GM18502 (cell line): ENCODE data around the gene PRKAA2.

Experiments
- ATAC-seq: cut with Tn5 transposase; IDR thresholded peaks from one replicate; pipeline ENCODE4 v1.9.1; 2021; ENCODE audit warnings: mild to moderate bottlenecking; ENCODE audit not compliant: unreplicated experiment, poor library complexity

PRKAA2 gene

DNA sequence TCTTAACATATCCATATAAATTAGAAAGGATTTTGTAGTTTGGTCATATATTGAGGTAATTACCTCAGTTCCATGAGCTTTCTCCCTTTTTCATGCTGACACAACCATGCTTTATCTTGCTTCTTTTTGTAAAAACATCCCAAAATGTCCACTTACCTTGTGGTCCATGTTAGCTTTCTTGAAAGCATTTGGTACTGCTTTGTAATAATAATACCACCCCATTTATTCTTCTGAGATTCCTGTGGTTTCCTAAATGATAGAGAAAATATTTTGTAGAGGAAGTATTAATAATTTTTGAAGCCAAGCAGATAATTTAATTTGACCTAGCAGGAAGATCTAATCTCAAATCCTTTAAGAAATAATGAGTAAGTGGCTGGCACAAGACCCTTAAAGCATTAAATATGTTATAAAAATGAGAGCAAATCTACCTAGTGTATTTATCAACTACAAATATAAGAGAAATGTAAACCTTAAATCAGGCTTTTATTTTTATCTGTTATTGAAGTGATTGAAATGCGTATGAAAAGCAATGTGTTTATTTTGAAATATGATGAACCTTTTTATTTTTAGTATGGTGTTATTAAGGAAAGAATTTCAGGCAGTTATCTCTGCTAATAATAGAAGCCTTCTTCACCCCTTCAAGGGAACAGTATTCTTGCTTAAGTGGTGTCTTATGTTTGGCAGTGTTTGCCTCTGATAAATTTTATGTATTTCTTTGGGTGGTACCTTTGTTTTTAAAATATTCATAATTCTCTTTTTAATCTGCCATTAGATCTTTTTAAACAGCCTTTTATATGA lies 9.2 kb downstream of the PRKAA2 start:
- ATAC-seq, result no peak

GRCh38 chr1:56655991-56656613 lies 11.0 kb downstream of the PRKAA2 start:
- ATAC-seq, result no peak

DNA sequence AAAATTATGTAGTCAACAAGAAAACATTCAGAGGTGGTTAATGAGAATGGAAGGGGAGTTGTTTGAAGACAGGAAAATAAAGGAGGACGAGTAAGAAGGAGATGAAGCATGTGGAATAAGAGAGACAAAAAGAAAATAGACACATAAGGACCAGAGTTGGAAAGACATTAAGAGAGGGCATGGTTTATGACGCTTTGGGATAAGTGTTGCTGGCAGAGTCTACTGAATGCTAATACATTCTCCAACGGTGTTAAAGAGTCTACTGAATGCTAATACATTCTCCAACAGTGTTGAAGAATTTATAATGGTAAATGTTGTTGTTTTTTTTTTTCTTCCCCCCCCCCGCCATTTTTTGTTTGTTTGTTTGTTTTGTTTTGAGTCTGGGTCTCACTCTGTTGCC lies 13.1 kb downstream of the PRKAA2 start:
- ATAC-seq, result no peak

GRCh38 chr1:56660293-56660692 lies 15.2 kb downstream of the PRKAA2 start:
- no peak for ATAC-seq

- ATAC-seq, result no peak
These were observed 18.7 kb downstream of the PRKAA2 start for GRCh38 chr1:56663846-56664245.

- no peak for ATAC-seq
These were observed 20.3 kb downstream of the PRKAA2 start for GRCh38 chr1:56665384-56665783.

DNA sequence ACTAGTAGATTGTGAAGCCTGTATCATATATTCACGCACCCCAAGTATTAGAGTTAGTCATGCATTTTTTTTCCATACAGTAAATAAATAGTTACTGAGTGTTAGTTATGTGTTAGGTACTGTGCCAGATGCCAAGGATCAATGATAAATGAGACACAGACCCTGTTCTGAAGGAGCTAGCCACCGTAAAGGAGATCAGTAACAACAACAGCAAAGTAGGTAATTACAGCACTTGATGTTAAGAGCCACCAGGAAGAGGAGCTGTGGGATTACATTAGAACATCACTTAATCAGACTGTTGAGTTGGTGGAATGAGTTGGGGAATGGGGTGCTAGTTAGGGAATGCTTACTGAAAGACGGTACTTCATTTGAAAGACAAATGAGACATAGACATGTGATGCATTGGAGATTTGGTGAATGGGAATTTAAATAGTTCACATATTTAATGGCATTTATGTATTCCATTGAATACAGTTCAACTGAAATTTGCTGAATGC lies 21.0 kb downstream of the PRKAA2 start:
- ATAC-seq, result no peak

GRCh38 chr1:56670350-56670749 lies 25.2 kb downstream of the PRKAA2 start:
- ATAC-seq, result no peak

- no peak for ATAC-seq
These were observed 26.0 kb downstream of the PRKAA2 start for GRCh38 chr1:56671085-56671484.

DNA sequence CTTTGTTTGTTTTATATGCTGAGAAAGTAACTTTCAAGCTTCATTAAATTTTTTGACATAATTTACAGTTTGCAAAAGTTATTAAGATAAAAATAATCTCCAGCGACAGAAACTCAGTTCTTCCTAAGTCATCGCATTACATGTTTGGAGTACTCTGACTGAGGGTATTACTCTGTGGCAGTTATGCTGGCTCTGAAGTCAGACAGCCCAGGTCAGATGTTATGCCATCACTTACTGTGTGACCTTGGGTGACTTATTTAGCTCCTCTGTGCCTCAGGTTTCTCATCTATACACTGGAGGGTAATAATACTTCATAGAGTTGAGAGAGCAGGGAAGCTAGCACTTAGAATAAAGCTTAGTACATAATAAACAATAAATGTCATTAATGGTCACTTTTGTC lies 26.4 kb downstream of the PRKAA2 start:
- ATAC-seq, result no peak

DNA sequence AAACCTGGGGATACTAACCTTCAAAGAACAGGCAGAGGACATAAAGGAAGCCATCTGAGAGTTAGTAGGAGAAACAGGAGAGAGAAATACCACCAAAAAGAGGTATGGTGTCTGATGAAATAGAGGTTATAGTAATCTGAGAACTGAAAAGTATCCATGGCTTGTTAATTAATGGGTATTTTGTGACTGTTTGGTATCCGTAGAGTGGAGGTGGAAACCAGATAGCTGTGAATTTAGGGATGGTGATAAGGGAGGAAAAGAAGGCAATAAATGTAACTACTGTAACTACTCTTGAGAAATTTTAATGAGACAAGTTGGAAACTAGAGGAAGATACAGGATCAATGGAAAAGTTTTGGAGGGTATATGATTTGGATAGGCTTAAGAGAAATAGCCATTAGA lies 27.5 kb downstream of the PRKAA2 start:
- ATAC-seq, result no peak

GRCh38 chr1:56675763-56676162 lies 30.6 kb downstream of the PRKAA2 start:
- no peak for ATAC-seq

- ATAC-seq, result no peak
These were observed 31.5 kb downstream of the PRKAA2 start for GRCh38 chr1:56676571-56677035.

- ATAC-seq, result no peak
These were observed 38.5 kb downstream of the PRKAA2 start for GRCh38 chr1:56683569-56683968.

DNA sequence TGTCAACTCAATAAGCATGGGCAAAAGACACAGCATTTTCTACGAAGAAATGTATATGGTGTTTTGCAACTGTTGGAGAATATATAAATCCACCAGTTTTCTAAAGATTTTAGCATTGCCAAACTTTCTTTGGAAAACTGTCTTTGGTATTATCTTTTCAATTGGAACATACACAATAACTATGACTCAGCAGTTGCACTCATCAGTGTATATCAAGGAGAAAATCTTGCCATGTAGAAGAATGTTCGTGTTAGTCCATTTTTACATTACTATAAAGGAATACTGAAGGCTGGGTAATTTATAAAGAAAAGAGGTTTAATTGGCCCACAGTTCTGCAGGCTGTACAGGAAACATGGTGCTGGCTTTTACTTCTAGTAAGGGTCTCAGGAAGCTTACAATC lies 41.1 kb downstream of the PRKAA2 start:
- no peak for ATAC-seq

DNA sequence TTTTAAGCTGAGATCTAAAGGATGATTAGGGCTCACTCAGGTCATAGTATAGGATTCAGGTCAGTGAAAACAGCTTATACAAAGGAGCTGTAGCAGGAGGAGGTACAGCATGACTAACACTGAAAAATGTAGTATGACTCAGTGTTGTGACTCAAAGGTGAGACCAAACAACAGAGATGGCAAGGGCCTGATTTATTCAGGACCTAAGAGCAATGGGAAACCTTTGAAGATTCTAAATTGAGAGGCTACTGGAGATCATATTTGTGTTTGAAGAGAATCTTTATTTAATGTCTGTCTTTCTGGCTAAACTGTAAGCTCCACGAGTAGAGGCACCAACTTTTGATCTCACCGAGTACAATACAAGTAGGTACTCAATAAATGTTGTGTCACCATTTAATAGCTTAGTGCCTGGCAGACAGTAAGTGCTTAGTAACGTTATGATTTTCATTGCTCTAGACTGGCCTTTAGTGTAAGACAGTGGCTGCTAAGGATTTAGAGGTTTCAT lies 43.5 kb downstream of the PRKAA2 start:
- peak; percentile 78 for ATAC-seq

GRCh38 chr1:56696663-56697062 lies 51.5 kb downstream of the PRKAA2 start:
- no peak for ATAC-seq

DNA sequence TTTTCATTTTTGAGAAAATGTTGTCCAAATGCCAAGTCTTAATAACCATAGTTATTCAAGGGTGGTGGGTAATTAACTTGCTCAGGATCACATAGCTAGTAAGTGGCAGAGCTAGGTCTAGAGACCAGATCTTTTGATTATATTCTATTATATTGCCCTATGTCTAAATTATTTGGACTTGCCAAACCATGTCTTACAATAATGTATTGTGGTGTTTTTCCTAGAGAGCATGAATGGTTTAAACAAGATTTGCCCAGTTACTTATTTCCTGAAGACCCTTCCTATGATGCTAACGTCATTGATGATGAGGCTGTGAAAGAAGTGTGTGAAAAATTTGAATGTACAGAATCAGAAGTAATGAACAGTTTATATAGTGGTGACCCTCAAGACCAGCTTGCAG lies 58.6 kb downstream of the PRKAA2 start:
- ATAC-seq, result no peak

DNA sequence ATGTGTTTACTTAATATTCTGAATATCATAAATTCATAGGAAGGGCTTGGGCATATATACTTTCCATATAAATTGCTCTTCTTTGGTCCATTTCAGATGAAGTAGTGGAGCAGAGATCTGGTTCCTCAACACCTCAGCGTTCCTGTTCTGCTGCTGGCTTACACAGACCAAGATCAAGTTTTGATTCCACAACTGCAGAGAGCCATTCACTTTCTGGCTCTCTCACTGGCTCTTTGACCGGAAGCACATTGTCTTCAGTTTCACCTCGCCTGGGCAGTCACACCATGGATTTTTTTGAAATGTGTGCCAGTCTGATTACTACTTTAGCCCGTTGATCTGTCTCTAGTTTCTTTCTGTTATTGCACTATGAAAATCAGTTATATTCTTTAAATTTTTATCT lies 62.3 kb downstream of the PRKAA2 start:
- no peak for ATAC-seq

DNA sequence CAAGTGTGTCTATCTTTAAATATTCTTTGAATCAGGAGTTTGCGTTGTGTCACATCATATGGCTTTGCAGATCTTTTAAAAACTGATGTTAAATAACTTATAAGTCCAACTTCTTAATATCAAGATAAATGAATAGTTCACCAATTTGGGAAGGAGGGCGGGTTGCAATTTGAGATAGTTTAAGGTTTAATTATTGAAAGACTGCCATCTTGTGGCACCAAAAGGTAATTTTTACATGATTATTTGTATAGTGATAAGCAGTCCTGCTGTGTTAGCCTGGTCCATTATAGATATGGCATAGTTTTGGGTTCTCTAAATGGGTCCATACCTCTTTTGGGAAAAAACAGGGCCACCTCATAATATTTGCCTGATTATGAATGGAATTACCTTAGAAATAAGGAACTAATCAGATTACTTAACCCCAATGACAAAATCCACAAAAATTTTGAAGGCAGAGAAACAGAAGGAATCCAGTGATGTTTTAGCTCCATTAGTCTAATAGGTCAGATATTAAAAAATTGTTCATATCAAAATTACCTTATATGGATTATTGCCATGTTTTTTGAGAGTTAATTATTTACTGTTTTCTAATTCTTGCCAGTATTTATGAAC lies 64.3 kb downstream of the PRKAA2 start:
- no peak for ATAC-seq

- no peak for ATAC-seq
These were observed 64.9 kb downstream of the PRKAA2 start for GRCh38 chr1:56709995-56710394.
